OCI-LY7 (cell line): ENCODE measurements around the gene PI4K2A. TPM values are rescaled to one million over a fixed set of nuclear protein-coding genes. Genes with fewer than 3 reads are reported as not detected.

ENCODE experiments used
- BruUV-seq: library from RNA; stranded (reverse); fragments of 400-500 nt; replicated peaks from 2 replicates; lab custom pipeline; 2021; lab: Mats Ljungman, UMichigan
- CTCF ChIA-PET: fragments of 300-600 bp; sonication (Branson Sonifier 250); formaldehyde crosslinking; loops from one replicate; lab custom pipeline; 2022; ENCODE audit warnings: antibody characterized with exemption; ENCODE audit not compliant: unreplicated experiment; lab: Charles Lee
- POLR2A ChIA-PET: fragments of 300-600 bp; sonication (Branson Sonifier 250); formaldehyde crosslinking; loops from one replicate; lab custom pipeline; 2022; ENCODE audit warnings: antibody characterized with exemption; lab: Charles Lee
- DNase-seq: peaks from one replicate; pipeline ENCODE4 v3.0.0-alpha.2; 2015; ENCODE audit warnings: low spot score
- H2AFZ ChIP-seq: fragments of 200-600 bp; sonication (generic), shearing (Covaris generic); 2 replicates; pipeline ENCODE4 v1.6.1; 2014; ENCODE audit warnings: mild to moderate bottlenecking, antibody characterized with exemption, low read length, moderate library complexity
- H3K27ac ChIP-seq: fragments of 200-600 bp; sonication (generic); 2 replicates; pipeline ENCODE4 v1.5.1; 2014; ENCODE audit warnings: mixed run types, low read depth, mild to moderate bottlenecking, moderate library complexity, low read length, inconsistent platforms; ENCODE audit not compliant: poor library complexity, severe bottlenecking
- H3K36me3 ChIP-seq: fragments of 200-600 bp; sonication (generic); 2 replicates; pipeline ENCODE4 v1.6.1; 2014; ENCODE audit warnings: mild to moderate bottlenecking, antibody characterized with exemption, low read length, moderate library complexity, mixed read lengths; ENCODE audit not compliant: insufficient read depth
- H3K4me1 ChIP-seq: fragments of 200-600 bp; sonication (generic); 2 replicates; pipeline ENCODE4 v1.5.1; 2014; ENCODE audit warnings: mild to moderate bottlenecking, low read length; ENCODE audit not compliant: insufficient read depth, poor library complexity, severe bottlenecking
- H3K4me2 ChIP-seq: fragments of 200-600 bp; sonication (generic); 2 replicates; pipeline ENCODE4 v1.6.1; 2014; ENCODE audit warnings: mild to moderate bottlenecking, low read length
- H3K4me3 ChIP-seq: fragments of 200-600 bp; sonication (generic); 2 replicates; pipeline ENCODE4 v1.5.1; 2014; ENCODE audit warnings: mild to moderate bottlenecking, low read depth, low read length; ENCODE audit not compliant: poor library complexity, severe bottlenecking
- H3K79me2 ChIP-seq: fragments of 200-600 bp; sonication (generic); 2 replicates; pipeline ENCODE4 v1.6.1; 2016; ENCODE audit warnings: low read depth, mild to moderate bottlenecking, low read length, moderate library complexity, mixed read lengths; ENCODE audit not compliant: insufficient read depth
- H3K9me2 ChIP-seq: fragments of 200-600 bp; sonication (generic); 2 replicates; pipeline ENCODE4 v1.6.1; 2016; ENCODE audit warnings: mild to moderate bottlenecking, low read length, mixed read lengths; ENCODE audit not compliant: insufficient read depth
- H3K9me3 ChIP-seq: fragments of 200-600 bp; sonication (generic); 2 replicates; pipeline ENCODE4 v1.6.1; 2014; ENCODE audit warnings: mild to moderate bottlenecking, mixed run types, low read length, mixed read lengths
- H4K20me1 ChIP-seq: fragments of 200-600 bp; sonication (generic); 2 replicates; pipeline ENCODE4 v1.6.1; 2014; ENCODE audit warnings: mild to moderate bottlenecking, antibody characterized with exemption, low read length, moderate library complexity, mixed read lengths; ENCODE audit not compliant: insufficient read depth
- CTCF ChIP-seq: fragments of 200-600 bp; sonication (generic); conservative IDR thresholded peaks from 2 replicates; pipeline ENCODE4 v1.5.1; 2014; ENCODE audit warnings: mild to moderate bottlenecking, antibody characterized with exemption, low read length, moderate library complexity, mixed read lengths
- EZH2phosphoT487 ChIP-seq: fragments of 200-600 bp; sonication (generic); IDR thresholded peaks from 2 replicates; pipeline ENCODE4 v1.6.1; 2018; ENCODE audit warnings: low read depth, borderline replicate concordance, mild to moderate bottlenecking, mixed run types, antibody characterized with exemption, low read length, moderate library complexity, mixed read lengths
- intact Hi-C: fragments of 100-400 bp; cut with micrococcal nuclease; formaldehyde crosslinking; loops from one replicate; pipeline ENCODE4 v1.10.0; 2022; ENCODE audit not compliant: unreplicated experiment
- total RNA-seq, 2 experiments: library from RNA; depleted of rRNA in 1 of 2; stranded (reverse); fragments of >200 nt in 1 of 2; shearing (Covaris generic) in 1 of 2; gene quantifications; 2 replicates each; pipeline ENCODE4 v1.2.3, GENCODE V29; 2014 to 2022

PI4K2A gene
- total RNA-seq, 2 experiments from 2014 or later = 9.2 to 12.7 TPM

GRCh38 chr10:97676770-97677581, 36.5 kb downstream of the PI4K2A start:
- H3K27ac ChIP-seq = no peak overlapping the region
- ChIA-PET POLR2A (interaction anchor here (1.2 kb wide), 1 partner anchor 9 kb away, joined by 3 read pairs; no protein-coding TSS in a partner anchor), CTCF (interaction anchor here (0.5 to 2.7 kb wide), 3 partner anchors 10 to 60 kb away, joined by 3 to 10 read pairs (median 4); partner anchors contain the start of genes AVPI1 and ZFYVE27)
- H4K20me1 ChIP-seq = no peaks in the 10 kb centered on the region
- H3K36me3 ChIP-seq = peaks cover 24% of the 10 kb centered on the region
- no TSS peak for BruUV-seq
- intact Hi-C loops = loop anchor here (1.0 kb wide), 1 partner anchor 54 kb away; no protein-coding TSS in a partner anchor
- no peak overlapping the region for H3K4me3 ChIP-seq
- no peaks in the 10 kb centered on the region for H3K9me2 ChIP-seq
- TF ChIP-seq CTCF (peak; percentile 84), EZH2phosphoT487 (no peak)
- H2AFZ ChIP-seq = no peak overlapping the region
- peaks cover 9% of the 10 kb centered on the region for H3K4me1 ChIP-seq
- H3K9me3 ChIP-seq = no peaks in the 10 kb centered on the region
- peak overlapping the region; percentile 25; the same call in 1 of the 2 replicates for H3K4me2 ChIP-seq
- DNase-seq = peak; percentile 69
- H3K79me2 ChIP-seq = no peaks in the 10 kb centered on the region

GRCh38 chr10:97679594-97679993, 39.1 kb downstream of the PI4K2A start:
- Histone ChIP-seq H2AFZ (no peak overlapping the region), H3K4me2 (no peak overlapping the region), H3K4me3 (no peak overlapping the region), H3K9me2 (no peaks in the 10 kb centered on the region), H3K4me1 (peaks cover 9% of the 10 kb centered on the region), H4K20me1 (no peaks in the 10 kb centered on the region), H3K9me3 (no peaks in the 10 kb centered on the region), H3K79me2 (no peaks in the 10 kb centered on the region), H3K27ac (no peak overlapping the region), H3K36me3 (peaks cover 15% of the 10 kb centered on the region; the same call in 1 of the 2 replicates)
- no peak for DNase-seq
- TF ChIP-seq CTCF (no peak), EZH2phosphoT487 (no peak)
- ChIA-PET CTCF (no interaction called here), POLR2A (interaction anchor here (0.6 to 1.3 kb wide), 3 partner anchors 7 to 111 kb away, joined by 3 read pairs; partner anchors contain the start of gene AVPI1)
- no TSS peak for BruUV-seq
- intact Hi-C loops = no loop called here
